Stimulated activated CD8-positive, alpha-beta memory T cell treated with anti-CD3 and anti-CD28 coated beads, Interleukin-7, amount 100 ng/mL, for 48 hours (primary cell): ENCODE results near the gene SLC25A19.
"Not testable (repeated sequence)": the region's sequence is repeated elsewhere in the genome, so short reads cannot be mapped to it uniquely, and the experiment has no call there.

Experiments used
- DNase-seq, 2 donors: peaks; one replicate each; pipeline ENCODE4 v3.0.0-alpha.2; 2020; ENCODE audit warnings: low read depth in 1 of 2; ENCODE audit errors: extremely low read depth in 1 of 2

Gene SLC25A19

DNA sequence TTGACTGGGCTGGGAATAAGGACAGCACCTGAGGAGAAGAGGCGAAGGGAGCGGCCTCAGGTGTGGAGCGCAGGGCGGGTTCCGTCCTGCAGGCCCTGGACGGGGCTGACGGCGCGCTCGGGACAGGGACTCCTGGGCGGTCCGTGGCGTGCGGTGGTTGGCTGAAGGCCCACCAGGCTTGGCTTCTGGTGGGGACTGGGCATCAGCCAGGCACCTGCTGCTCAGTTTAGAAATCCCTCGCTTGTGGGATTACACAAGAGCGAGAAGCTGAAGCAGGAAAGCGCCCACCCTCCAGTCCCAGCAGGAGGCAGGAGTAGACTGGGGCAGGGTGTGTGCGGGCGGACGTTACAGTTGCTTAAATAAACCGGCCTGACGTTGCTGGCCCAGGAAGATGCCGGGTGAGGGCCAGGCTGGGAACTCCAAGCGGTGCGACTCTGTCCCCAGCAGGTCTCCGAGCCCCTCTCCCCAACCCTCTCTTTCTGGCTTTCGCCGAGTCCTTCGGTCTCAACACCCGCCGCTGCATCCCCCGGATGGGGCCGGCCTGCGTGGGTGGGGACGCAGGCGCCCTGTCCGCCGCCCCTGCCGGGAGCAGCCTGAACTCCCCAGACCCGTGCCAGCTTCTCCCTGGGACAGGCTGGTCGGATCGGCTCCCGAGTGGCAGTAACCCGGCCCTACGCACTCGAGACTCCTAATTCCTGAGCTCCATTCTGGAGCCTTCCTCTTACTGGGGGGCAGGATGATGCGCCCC, 18.8 kb downstream of the SLC25A19 start:
- peak; percentile 50 to 59 for DNase-seq

DNA sequence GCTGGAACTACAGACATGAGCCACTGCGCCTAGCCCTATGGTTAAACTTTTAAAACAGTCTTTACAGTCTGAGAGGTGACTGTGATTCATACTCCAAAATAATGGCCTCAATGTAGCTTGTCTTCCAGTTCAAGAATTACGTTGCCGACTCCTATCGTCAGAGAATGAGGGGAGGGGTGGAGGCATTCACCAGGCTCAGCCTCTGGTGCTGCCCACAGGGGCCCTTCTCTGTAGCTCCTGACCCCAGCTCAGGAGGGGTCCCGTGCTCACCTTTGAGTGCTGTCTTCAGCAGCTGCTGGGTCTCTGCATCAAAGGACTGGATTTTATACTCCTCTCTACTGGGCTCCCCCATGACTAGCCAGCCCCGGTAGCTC, 19.4 kb downstream of the SLC25A19 start:
- DNase-seq = no peak

DNA sequence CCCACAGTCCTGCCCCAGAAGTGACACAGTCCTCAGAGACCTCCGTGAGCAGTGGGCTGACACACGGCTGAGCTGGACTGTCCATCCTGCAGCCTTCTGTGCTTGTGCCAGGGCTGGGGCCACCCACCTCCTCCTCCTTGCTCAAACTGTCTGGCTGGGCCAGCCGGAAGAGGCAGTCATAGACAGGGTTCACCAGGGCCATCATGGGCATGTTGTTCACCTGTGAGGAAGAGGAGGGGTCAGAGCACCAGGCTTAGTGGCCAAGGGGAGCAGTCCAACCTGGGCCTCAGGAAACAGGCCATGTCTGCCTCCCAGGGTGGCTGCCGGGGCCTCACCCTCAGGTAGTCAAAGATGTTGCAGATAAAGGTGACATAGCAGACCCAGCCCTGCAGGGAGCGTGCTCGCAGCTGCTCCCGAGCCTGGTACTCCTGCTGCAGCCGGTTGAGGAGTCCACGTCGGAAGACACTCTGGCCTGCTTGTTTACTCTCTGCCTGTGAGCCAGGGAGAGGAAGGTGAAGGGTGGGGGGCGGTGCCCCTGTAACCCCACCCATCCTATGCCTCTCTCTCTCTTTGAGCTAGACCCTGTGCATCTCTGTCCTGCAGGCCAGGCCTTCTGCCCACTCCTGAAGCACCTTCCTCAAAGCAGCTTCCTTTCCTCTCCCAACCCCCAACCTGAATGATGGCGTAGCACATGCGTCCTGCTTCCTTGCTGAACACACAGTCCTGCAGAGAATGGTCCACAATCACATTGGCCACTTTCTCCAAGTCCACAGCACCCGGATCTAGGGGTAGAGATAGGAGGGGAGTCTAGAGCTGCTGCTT, 21.6 kb downstream of the SLC25A19 start:
- no peak for DNase-seq

DNA sequence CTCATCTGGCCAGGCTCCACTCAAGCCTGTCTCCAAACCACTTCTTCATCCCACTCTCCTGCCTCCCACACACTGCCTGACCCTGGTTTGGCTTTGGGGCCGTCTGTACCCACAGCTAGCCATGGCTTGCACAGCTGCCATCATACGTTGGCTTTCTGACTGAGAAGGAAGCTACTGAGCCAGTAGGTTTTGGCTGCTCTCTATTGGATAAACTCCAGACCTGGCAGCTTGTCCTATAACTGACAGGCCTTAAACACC, 22.2 kb downstream of the SLC25A19 start:
- no peak for DNase-seq

DNA sequence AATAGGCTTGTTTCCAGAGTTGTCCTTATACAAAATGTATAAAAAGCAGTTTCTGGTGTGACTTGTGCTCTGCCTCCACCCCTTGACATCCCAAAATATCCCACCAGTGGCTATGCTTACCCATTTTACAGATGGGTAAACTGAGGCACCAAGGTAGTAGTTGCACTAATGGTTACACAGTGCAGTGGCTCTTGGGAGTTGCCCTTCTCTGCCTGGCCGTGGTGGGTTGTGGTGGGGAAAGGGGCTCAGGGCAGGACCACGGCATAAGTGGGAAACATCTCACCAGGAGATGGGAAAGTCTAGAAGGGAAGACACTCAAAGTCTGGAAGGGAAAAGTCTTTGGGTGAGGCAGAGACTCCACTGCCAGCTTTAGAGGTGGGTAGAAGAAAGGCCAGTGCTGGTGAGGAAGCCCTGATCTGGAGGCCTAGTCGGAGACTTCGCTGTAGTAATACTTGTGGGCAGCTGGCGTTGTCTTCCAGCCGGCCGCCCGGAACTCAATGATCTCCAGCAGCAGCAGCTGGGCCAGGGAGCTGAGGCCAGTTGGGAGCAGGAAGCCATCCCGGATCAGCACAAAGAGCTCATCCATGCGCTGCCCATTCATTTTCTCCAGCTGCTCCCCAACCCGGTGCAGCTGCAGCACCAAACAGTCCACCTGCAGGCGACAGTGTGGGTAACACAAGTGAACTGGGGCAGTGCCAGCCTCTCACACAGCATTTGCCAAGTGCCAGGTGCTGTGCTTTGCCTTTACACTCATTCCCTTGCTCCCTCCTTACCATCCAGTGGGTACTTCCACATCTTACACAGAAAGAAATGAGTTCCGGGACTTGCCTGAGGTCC, 22.7 kb downstream of the SLC25A19 start:
- no peak for DNase-seq

DNA sequence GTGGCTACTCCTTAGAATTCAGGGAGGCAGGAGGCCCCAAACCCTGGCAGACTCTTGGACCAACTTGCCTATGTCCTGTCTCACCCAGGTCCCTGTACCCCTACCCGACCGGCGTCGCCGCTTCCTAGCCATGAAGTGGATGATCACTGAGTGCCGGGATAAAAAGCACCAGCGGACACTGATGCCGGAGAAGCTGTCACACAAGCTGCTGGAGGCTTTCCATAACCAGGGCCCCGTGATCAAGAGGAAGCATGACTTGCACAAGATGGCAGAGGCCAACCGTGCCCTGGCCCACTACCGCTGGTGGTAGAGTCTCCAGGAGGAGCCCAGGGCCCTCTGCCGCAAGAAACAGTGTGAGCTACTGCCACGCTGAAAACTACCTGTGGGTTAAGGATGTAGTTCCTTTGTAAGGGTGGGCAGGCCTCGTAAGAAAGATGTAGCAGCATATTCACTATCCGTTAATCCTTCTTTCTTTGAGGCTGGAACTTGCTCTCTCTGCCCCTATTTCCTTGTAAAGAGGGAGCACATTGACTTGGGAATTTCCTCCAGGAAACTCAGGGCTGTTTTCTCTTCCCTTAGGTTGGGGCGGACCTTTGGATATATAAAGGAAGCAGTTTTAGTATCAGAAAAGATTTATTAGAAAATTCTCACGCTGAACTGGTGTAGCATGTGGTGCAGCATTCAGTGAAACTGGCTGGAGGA, 23.5 kb downstream of the SLC25A19 start:
- DNase-seq = no peak

DNA sequence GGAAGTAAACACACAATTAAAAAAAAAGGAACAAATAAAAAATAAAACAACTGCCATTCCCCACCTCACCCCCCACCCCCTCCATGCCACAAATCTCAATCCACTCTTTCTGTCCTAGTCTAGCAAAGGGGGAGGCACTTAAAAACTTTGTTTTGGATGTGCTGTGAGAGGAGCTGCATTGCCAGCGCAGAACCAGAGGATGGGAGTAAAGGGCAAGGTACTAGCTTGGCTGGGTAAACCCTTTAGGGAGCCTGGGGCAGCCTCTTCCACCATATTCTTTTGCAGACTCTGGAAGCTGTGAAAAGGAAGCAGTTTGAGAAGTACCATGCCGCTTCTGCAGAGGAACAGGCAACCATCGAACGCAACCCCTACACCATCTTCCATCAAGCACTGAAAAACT, 26.2 kb downstream of the SLC25A19 start:
- no peak for DNase-seq

DNA sequence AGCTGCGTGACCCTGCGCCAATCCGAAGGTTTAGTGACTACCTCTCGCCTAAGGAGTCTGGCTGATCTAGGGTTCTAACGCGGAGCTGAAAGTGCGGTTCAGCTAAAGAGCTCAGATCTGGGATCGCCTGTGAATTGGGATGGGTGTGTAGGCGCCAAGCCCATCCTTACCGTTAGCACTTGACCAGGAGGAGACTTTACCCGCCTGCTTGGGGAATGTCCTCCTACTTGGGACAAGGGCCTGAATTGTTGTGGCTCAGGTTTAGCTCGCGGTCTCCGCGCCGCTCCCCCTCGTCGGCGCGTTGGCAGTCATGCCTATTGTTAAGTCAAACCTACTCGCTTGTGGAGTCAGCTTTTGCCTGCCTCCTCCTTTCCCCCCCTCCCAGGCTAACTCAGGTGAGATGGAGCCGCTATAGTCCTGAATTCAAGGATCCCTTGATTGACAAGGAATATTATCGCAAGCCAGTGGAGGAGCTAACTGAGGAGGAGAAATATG, 27.1 kb downstream of the SLC25A19 start:
- no peak for DNase-seq

DNA sequence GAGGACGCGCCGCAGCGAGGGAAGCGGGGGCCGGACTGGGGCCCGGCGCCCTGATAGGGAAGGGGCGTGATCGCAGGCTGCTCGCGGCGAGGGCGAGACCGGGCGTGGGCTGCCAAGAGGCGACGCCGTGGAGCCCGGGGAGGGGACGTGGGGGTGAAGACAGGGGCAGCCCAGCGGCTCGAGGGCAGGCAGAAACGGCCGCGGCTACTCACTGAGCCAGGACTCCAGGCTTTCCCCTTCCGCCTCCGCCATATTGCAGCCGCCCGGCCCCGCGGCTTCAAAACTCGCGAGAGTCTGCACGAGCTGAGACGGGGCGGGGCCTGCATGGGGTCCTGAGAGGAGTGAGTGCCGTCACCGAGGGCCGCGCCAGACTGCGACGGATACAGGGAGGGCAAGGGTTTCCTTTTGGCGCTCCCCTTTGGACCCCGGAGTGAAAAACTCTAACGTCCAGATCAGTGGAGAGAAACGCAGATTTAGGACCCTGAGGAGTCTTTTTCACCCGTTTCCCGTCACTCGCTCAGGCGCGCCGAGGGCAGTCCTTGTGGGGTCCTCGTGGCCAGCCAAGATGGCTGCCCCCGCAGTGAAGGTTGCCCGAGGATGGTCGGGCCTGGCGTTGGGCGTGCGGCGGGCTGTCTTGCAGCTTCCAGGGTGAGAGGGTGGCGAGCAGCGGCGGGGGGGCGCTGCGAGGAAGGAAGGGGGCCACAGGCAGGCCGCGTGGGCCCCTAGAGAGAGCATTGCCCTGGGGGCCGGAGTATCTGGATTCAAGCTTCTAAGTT, 27.7 kb downstream of the SLC25A19 start, which contains the start of the genes GGA3 and MRPS7:
Gene GGA3 (minus strand): TSS at position 271 of the 776 bp plus-strand sequence. CDS start 19 bp downstream, at position 252.
Gene MRPS7 (plus strand): TSS at position 544 of the 776 bp plus-strand sequence. CDS start 22 bp downstream, at position 566.
- peak; percentile 83 to 93 for DNase-seq

DNA sequence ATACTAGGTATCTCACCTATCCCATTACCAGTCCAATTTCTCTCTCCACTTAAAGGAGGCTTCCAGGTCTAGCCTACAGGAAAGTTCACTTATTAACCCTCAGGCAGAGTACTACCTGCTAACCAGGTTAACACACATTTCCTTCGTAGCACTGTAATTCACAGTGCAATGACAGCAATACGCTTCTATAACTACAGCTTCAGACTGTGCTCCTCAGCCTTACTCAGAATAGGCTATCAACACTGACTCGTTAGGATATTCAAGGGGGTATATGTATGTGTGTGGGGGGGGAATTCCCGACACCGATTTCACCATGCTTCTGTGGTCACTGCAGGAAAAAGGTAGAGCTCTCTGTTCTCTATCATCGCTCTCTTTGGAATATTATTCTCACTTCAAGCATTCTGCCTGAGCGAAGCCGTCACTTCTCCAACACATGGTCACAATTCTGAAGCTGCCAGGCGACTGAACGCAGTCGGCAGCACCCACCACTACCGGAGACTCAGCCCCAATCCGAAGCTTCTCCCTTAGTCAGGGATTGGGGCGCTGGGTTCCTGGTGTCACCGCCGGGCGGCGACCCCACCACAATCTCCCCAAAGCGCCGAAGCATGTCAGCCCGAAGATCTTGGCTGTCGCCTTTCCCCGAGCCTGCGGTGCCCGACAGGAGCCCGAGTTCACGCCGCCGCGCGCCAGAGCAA, 28.4 kb downstream of the SLC25A19 start:
- DNase-seq = no peak

DNA sequence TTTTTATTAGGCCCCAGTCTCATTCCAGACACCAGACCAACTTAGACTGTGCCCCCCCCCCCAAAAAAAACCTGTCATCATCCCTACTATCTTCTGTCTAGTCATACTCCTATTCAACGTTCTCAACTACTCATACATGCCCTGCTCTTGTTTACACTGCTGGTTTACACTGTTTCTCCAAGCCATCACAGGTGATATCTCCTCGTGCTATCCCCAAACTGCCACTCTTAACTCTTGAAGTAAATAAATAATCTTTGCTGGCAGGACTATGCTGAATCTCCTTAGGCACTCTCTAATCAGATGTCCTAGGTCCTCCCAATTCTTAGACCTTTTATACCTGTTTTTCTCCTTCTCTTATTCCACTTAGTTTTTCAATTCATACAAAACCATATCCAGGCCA, 32.0 kb downstream of the SLC25A19 start:
- not testable (repeated sequence) for DNase-seq

DNA sequence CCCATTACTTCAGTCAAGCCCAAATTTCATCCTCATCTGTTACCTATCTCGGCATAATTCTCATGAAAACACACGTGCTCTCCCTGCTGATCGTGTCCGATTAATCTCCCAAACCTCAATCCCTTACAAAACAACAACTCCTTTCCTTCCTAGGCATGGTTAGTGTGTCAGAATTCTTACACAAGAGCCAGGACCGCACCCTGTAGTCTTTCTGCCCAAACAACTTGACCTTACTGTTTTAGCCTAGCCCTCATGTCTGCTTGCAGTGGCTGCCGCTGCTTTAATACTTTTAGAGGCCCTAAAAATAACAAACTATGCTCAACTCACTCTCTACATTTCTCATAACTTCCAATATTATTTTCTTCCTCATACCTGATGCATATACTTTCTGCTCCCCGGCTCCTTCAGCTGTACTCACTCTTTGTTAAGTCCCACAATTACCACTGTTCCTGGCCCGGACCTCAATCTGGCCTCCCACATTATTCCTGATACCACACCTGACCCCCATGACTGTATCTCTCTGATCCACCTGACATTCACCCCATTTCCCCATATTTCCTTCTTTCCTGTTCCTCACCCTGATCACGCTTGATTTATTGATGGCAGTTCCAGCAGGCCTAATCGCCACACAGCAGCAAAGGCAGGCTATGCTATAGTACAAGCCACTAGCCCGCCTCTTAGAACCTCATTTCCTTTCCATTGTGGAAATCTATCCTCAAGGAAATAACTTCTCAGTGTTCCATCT, 33.1 kb downstream of the SLC25A19 start:
- DNase-seq = not testable (repeated sequence)

DNA sequence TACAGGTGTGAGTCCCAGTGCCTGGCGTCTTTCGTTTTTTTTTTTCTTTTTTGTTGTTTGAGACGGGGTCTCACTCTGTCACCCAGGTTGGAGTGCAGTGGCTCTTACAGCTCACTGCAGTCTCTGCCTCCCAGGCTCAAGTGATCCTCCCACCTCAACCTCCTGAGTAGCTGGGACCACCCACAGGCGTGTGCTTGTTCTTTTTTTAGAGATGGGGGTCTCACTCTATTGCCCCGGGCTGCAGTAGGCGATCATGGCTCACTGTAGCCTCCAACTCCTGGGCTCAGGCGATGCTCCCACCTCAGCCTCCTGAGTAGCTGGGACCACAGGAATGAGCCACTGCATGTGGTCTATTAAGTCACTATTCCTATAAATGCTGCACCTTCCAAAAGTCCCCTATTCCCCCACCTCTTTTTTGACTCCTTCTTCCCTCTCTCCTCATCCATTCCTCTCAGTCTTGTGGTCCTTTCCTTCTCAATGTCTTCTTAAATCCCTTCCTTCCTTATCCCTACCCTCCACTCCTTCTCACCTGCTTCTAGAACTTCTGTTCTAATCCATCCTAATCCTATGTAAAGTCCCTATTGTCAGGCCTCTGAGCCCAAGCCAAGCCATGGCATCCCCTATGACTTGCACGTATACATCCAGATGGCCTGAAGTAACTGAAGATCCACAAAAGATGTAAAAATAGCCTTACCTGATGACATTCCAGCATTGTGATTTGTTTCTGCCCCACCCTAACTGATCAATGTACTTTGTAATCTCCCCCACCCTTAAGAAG, 37.0 kb downstream of the SLC25A19 start:
- no peak for DNase-seq

DNA sequence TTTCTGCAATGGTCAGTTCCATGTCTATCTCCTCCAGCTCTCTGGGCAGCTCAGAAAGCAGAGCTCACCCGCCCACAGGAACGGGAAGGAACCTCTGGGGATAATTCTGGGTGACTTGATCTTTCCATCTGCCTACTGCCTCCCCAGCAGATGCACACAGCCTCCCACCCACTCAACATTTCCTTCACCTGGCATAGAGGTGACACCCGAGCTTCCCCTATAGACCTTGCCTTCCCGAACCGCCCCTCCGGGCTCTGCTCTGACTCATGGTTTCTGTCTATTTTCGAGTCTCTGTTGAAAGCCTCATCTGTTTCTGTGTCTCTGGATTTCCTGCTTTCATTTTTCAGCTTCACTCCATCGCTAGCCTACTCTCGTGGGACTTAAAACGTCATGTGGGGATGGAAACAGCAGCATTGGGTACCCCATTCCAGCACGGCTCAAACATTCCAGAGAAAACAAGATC, 39.2 kb downstream of the SLC25A19 start:
- peak; percentile 60 to 87 for DNase-seq

DNA sequence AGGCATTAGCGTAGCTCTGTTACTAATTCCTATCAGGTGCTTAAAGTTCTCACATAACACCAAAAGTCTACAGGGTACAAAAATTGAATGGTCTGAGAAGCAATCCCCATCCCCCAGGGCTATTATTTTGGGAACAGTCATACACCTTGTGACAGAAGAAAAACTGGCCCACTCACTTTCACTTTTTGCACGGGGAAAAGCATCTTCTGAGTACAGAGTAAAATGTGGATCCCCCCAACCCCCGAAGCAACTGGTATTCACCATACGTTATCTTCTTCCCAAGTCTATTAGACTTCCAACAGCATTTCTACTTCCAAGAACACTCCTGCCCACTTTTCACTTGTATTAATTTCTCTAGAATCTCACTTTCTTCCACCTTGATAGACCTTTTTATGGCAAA, 39.7 kb downstream of the SLC25A19 start:
- DNase-seq = no peak

DNA sequence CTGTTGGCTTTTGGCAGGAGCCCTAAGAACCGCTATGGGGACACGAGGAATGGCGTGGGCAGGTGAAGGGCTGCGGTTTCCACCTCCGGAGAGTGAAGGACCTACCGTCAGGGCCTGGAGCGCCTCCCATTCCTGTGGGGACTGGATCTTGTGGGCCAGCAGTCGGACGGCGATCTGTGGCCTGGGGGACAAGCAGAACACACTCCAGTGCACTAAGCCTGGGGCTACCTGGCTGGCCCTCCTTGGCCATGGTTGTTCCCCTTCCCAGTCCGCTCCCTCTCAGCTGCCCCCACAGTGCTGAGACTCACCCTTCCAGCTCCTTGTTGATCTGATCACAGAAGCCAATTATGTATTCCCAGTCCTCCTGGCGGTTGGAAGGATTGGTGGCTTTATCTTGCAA, 42.8 kb downstream of the SLC25A19 start:
- DNase-seq = no peak

DNA sequence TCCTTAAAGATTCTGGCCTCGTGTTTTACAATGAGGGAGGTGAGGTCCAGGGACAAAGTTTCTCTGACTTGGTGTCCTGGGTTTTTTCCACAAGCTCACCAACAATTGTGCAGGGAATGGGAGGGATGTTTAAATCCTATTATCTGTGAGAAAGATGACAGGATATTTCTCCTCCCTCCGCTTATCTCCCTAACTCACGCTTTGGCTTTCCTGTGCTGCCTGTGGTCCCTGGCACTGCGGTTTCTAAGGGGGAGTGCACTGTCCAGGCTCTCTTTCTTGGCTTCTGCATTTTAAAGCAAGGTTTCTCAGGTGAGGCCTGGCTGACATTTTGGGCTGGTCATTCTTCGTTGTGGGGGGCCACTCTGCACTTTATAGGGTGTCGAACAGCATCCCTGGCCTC, 44.2 kb downstream of the SLC25A19 start:
- no peak for DNase-seq
